Gastrocnemius medialis (tissue), 4 donors: ENCODE data around the gene NEDD4L. TPM values are rescaled to one million over a fixed set of nuclear protein-coding genes. Genes with fewer than 3 reads are reported as not detected.

Experiments
- ATAC-seq, 2 donors: fragments of 150-250 bp; one replicate each; pipeline ENCODE4 v1.9.1; 2016
- DNase-seq, 2 donors: peaks; one replicate each; pipeline ENCODE4 v3.0.0-alpha.2; 2019
- H3K27ac ChIP-seq, 4 donors: fragments of 200-600 bp; sonication (generic); 1 replicate in 1 of 4; 2 replicates in 3 of 4; pipeline ENCODE4 v1.5.1; 2016 to 2018; ENCODE audit warnings: mild to moderate bottlenecking in 2 of 4, moderate library complexity in 1 of 4
- H3K27me3 ChIP-seq, 3 donors: fragments of 200-600 bp; sonication (generic) in 2 of 3; 1 replicate in 1 of 3; 2 replicates in 2 of 3; pipeline versions ENCODE4 v1.5.1 to v1.6.0; 2016 to 2019; ENCODE audit warnings: mild to moderate bottlenecking in 1 of 3, moderate library complexity in 1 of 3
- H3K36me3 ChIP-seq, 2 donors: fragments of 200-600 bp; sonication (generic) in 1 of 2; one replicate each; pipeline ENCODE4 v1.5.1; 2017 to 2018
- H3K4me1 ChIP-seq, 2 donors: fragments of 200-600 bp; sonication (generic) in 1 of 2; one replicate each; pipeline ENCODE4 v1.5.1; 2016 to 2017; ENCODE audit warnings: mild to moderate bottlenecking in 2 of 2
- H3K4me3 ChIP-seq, 4 donors: fragments of 200-600 bp; sonication (generic) in 3 of 4; 1 replicate in 1 of 4; 2 replicates in 3 of 4; pipeline ENCODE4 v1.5.1; 2016 to 2019; ENCODE audit warnings: mild to moderate bottlenecking in 2 of 4
- H3K9me3 ChIP-seq, 3 donors: fragments of 200-600 bp; sonication (generic) in 2 of 3; 1 replicate in 1 of 3; 2 replicates in 2 of 3; pipeline ENCODE4 v1.5.1; 2016 to 2019
- CTCF ChIP-seq, 5 experiments: fragments of 450-650 bp in 3 of 5; fragments of 200-600 bp in 2 of 5; sonication (generic) in 2 of 5; IDR thresholded peaks in 4 of 5; conservative IDR thresholded peaks in 1 of 5; 1 replicate in 4 of 5; 2 replicates in 1 of 5; pipeline ENCODE4 v1.5.1; 2016 to 2019; ENCODE audit warnings: antibody characterized with exemption in 5 of 5, mild to moderate bottlenecking in 3 of 5, moderate library complexity in 3 of 5
- POLR2A ChIP-seq, 2 donors: fragments of 450-650 bp; IDR thresholded peaks; one replicate each; pipeline ENCODE4 v1.6.1; 2017; ENCODE audit warnings: antibody characterized with exemption in 2 of 2, mild to moderate bottlenecking in 2 of 2, moderate library complexity in 2 of 2
- in situ Hi-C, 4 donors: fragments of 200-750 bp; cut with MboI; loops; one replicate each; pipeline versions ENCODE4 v1.15.0 to v1.8.0; 2017; ENCODE audit warnings: low sequenced_read_pairs in 4 of 4
- intact Hi-C: fragments of 100-400 bp; cut with DNase I; formaldehyde crosslinking; loops from one replicate; pipeline ENCODE4 v1.15.1; 2023; ENCODE audit warnings: low total_unique reads
- total RNA-seq, 4 donors: library from RNA; depleted of rRNA; stranded (reverse); fragments of >200 nt; gene quantifications; one replicate each; pipeline versions ENCODE4 v1.1.0 to v1.2.3, GENCODE V29; 2016

The NEDD4L gene
- total RNA-seq, 4 donors from 2014 or later = 27.4 to 81.5 (median 51.5) TPM

- H3K36me3 ChIP-seq = no peaks in the 10 kb centered on the region
- TF ChIP-seq CTCF (IDR thresholded peaks at IDR 0.05 in 4 of 5, conservative IDR thresholded peaks at IDR 0.05 in 1 of 5) (no peak), POLR2A (IDR thresholded peaks at IDR 0.05) (peak; percentile 32 to 33)
- H3K9me3 ChIP-seq = peaks cover 0 to 5% (median 0%) of the 10 kb centered on the region in 3 donors
- intact Hi-C loops (loop anchor here (2.0 to 10.0 kb wide), 3 partner anchors 56 to 686 kb away; partner anchors contain the start of gene NARS1), in situ Hi-C loops (no loop called here)
- peak overlapping the region; percentile 77 to 91 (median 80) for H3K27ac ChIP-seq
- ATAC-seq = peak; percentile 62 to 63
- peak; percentile 82 to 83 for DNase-seq
- no peaks in the 10 kb centered on the region for H3K27me3 ChIP-seq
- no peak overlapping the region for H3K4me3 ChIP-seq
- H3K4me1 ChIP-seq = peaks cover 73 to 78% of the 10 kb centered on the region in 2 donors
Observed at GRCh38 chr18:58310517-58310916, 266.5 kb downstream of the NEDD4L start.

- Histone ChIP-seq H3K36me3 (no peaks in the 10 kb centered on the region), H3K4me3 (no peak overlapping the region), H3K4me1 (peaks cover 81 to 87% of the 10 kb centered on the region in 2 donors), H3K27me3 (no peaks in the 10 kb centered on the region), H3K27ac (peak overlapping the region; percentile 77 to 91 (median 80)), H3K9me3 (no peaks in the 10 kb centered on the region)
- DNase-seq (no peak), ATAC-seq (no peak)
- intact Hi-C loops = loop anchor here (2.0 to 10.0 kb wide), 3 partner anchors 57 to 687 kb away; partner anchors contain the start of gene NARS1
- in situ Hi-C loops = no loop called here
- TF ChIP-seq POLR2A (IDR thresholded peaks at IDR 0.05) (no peak), CTCF (IDR thresholded peaks at IDR 0.05 in 4 of 5, conservative IDR thresholded peaks at IDR 0.05 in 1 of 5) (no peak)
Observed at GRCh38 chr18:58311390-58311789, 267.4 kb downstream of the NEDD4L start.

GRCh38 chr18:58313491-58314032, 269.5 kb downstream of the NEDD4L start:
- peak overlapping the region; percentile 77 to 91 (median 80) for H3K27ac ChIP-seq
- intact Hi-C loops = loop anchor here (10.0 kb wide), 2 partner anchors 549 to 689 kb away; partner anchors contain the start of gene NARS1
- no peak for ATAC-seq

GRCh38 chr18:58314284-58314683, 270.3 kb downstream of the NEDD4L start:
- TF ChIP-seq POLR2A (IDR thresholded peaks at IDR 0.05) (peak; percentile 53 to 59), CTCF (IDR thresholded peaks at IDR 0.05 in 4 of 5, conservative IDR thresholded peaks at IDR 0.05 in 1 of 5) (no peak)
- intact Hi-C loops = loop anchor here (10.0 kb wide), 2 partner anchors 549 to 689 kb away; partner anchors contain the start of gene NARS1
- DNase-seq (peak; percentile 82 to 85), ATAC-seq (peak; percentile 79 to 81)
- Histone ChIP-seq H3K36me3 (no peaks in the 10 kb centered on the region), H3K9me3 (no peaks in the 10 kb centered on the region), H3K4me1 (peaks cover 73 to 81% of the 10 kb centered on the region in 2 donors), H3K27me3 (no peaks in the 10 kb centered on the region), H3K4me3 (peak overlapping the region in 1 of 4 donors; percentile 13), H3K27ac (peak overlapping the region; percentile 77 to 91 (median 80))
- in situ Hi-C loops = no loop called here

More at GRCh38 chr18:58313491-58314032, 269.5 kb downstream of the NEDD4L start:
- no peaks in the 10 kb centered on the region for H3K27me3 ChIP-seq
- in situ Hi-C loops = no loop called here
- peak in 1 of 2 donors; percentile 48 for DNase-seq
- H3K4me3 ChIP-seq = no peak overlapping the region
- H3K36me3 ChIP-seq = no peaks in the 10 kb centered on the region
- H3K9me3 ChIP-seq = no peaks in the 10 kb centered on the region
- TF ChIP-seq CTCF (IDR thresholded peaks at IDR 0.05 in 4 of 5, conservative IDR thresholded peaks at IDR 0.05 in 1 of 5) = no peak
- TF ChIP-seq POLR2A (IDR thresholded peaks at IDR 0.05) = no peak
- peaks cover 78 to 84% of the 10 kb centered on the region in 2 donors for H3K4me1 ChIP-seq
